GM18867 (cell line): Measurements from ENCODE around the gene PIF1.
"Not testable (repeated sequence)": the region's sequence is repeated elsewhere in the genome, so short reads cannot be mapped to it uniquely, and the experiment has no call there.

Experiments used
- ATAC-seq: cut with Tn5 transposase; IDR thresholded peaks from one replicate; pipeline ENCODE4 v1.9.1; 2021; ENCODE audit warnings: mild to moderate bottlenecking, moderate library complexity; ENCODE audit not compliant: unreplicated experiment

The PIF1 gene

DNA sequence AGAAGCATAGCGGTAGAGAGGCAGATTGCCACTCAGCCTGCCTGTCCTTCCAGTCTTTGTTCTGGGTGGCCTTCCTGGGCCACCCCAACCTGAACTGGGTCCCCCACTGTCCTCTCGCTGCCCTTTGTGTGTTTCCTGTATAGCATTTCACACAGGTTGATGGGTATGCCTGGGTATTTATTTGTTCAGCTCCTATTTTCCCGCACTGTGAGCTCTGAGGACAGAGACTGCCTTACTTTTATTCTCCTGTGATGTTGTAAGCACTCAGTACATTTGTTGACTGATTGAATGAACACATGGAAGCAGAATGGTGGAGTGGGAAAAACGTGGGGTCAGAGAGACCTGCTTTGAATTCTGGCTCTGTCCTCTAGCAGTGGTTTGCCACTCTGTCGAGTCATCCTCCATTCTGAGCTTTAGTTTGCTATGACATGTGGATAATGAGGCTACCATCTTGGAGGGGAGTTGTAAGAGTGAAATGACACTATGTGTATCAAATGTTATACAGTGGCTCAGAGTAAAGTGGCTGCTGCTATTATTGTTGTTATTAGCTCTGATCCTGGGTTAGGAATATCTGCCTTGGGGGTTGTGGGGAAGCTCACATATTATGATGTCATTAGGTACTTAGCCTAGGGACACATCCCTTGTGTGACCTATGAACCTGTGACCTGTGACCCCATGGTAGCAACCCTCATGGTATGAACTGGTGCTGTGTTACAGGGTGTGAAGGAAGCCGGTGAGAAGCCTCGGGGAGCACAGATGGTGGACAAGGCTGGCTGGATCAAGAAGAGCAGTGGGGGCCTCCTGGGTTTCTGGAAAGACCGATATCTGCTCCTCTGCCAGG is 22.6 kb upstream of the PIF1 start:
- no peak for ATAC-seq

DNA sequence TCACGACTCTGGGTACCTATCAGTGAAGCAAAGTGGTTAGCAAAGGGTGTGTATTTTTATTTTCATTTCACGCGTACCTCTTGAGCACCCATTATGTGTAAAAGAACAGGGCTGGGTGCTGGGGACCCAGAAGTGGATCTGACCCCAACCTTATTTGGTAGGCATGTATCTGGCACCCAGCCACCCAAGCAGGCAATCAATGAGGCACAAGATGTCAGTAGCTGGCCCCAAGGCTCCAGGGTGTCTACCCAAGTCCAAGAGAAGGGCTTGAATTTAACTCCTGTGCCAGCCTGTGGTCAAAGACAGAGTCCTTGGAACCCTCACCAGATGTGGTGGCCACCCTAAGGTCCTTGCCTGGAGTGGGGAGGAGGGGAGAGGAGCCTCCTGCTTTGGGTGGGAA is 22.0 kb upstream of the PIF1 start:
- ATAC-seq = no peak

DNA sequence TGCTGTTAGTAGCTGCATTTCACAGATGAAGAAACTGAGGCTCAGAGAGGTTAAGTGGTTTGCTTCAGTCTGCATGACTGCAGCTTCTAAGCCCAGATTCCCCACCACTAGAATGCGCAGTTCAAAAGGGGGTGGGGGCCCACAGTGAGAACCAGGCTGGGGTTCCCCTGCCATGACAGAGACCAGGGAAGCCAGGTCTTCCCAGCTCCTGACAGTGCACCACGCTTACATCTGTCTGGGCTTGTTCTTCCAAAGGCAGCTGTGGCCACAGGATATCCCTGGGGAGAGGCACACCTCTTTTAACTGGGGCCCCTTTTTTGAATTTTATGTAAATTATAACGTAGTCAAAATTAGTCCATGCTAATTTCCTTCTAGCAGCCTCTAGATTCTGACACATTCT is 21.6 kb upstream of the PIF1 start:
- no peak for ATAC-seq

DNA sequence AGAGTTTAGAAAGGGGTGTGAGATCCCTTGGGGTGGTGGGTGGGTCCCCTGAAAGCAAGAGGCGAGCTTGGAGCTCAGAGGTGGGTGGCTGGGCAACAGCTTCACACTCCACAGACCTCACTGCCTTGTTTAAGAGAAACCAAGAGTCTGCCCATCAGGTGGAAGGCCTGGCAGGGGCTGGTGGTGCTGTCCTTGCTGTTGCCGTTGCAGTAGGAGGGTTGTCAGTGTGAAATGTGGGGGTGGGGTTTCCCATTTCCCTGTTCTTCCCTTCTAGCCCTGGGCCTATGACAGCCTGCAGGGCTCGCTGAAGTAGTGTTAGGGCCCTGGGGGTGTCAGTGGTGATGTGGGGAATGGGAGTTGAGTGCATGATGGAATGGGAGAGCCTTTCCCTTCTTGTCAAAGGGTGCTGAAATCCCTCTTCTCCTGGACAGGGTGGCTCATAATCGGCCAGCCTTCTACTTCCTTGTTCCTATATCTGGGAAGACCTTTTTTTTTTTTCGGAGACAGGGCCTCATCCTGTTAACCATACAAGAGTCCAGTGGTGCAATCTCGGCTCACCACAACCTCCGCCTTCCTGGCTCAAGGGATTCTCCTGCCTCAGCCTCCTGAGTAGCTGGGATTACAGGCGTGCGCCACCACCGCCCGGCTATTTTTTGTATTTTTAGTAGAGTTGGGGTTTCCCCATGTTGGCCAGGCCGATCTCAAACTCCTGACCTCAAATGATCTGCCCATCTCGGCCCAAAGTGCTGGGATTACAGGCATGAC is 20.6 kb upstream of the PIF1 start:
- ATAC-seq = no peak

DNA sequence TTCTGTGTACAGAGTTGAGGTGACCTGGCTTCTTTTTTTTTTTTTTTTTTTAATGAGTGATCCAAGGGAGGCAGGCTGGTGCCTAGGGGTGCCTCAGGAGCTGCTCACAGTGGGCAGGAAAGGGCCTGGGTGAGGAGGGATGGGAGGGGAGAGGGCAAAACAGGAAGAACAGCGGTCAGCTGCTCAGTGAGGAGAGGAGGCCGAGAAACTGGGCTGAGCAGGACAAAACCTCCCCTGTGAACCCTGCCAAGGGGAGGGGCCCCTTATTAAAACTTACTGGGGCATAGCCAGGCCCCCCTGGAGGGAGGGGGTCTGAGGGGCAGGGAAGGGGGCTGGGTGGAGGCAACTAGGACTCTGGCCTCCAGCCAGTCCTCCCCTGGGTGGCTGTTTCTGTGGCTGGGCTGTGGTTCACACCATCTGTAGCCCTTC is 19.8 kb upstream of the PIF1 start:
- no peak for ATAC-seq

DNA sequence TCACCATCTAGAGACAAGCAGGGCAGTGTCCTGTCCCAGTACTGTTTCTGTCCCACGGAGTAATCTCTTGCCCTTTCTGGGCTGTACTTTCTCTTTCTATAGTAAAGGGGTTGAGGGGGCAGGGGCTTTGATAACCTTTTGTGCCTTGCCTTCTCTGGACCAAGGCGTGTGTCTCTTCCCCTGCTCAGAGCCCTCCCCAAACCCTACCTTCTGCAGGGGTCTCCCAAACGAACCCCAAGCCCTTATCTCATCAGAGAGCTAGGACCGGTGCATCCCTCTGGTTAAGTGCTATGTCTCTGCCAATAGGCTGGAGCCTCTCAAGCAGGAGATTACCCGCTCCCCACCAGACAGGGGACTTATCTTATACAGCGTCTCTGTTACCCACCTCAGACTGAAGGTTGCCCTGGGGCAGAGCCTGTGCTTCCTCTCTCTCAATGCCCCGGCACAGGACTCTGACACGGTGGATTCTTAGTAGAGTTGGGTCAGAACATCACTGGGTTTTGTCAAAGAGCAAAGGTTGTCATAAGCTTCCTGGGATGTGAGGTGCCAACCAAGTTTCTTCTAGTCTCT is 19.2 kb upstream of the PIF1 start:
- no peak for ATAC-seq

DNA sequence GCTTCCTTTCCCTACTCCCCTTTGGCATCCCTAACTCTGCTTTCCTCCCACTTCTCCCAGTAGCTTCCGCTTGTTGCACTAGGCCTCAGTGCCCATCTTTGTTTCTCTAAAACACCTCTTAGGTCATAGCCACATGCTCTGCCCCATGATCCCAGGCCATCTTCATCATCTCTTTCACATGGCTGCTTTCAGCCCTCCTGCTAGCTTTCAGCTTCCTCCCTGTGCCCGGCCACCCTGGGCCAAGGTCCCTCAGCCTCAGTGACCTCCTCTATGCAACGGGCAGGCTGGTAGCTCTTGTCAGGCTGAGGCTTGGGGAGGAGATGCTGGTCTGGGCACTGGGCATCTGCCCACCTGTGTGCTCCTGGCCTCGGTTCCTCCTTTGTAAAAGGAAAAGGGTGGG is 18.5 kb upstream of the PIF1 start:
- ATAC-seq = no peak

DNA sequence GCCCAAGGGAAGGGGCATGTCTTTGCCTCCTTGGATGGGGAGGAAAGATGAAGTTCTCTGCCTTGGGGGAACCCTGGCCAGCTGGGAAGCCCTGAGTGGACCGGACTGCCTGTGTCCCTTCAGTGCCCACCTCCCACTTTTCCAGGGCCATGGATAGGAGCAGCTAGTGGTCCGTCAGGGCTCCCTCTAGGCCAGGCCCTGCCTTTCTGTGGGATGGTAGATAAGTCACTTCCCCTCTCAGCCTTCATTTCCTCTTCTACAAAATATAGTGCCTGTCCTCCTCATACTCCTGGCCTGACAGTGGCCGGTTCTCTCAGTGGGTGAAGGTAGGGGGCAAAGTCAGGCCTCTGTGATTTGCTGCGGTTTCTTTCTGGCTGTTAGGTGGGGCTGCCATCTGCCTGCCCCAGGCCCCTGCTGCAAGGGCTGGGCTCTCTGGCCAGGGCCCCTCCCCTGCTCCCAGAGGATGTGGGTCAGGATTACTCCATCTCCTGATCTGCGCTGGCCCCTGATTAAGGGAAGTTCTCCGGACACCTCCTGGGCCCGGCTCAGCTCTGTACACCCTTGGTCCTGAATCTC is 17.6 kb upstream of the PIF1 start:
- no peak for ATAC-seq

DNA sequence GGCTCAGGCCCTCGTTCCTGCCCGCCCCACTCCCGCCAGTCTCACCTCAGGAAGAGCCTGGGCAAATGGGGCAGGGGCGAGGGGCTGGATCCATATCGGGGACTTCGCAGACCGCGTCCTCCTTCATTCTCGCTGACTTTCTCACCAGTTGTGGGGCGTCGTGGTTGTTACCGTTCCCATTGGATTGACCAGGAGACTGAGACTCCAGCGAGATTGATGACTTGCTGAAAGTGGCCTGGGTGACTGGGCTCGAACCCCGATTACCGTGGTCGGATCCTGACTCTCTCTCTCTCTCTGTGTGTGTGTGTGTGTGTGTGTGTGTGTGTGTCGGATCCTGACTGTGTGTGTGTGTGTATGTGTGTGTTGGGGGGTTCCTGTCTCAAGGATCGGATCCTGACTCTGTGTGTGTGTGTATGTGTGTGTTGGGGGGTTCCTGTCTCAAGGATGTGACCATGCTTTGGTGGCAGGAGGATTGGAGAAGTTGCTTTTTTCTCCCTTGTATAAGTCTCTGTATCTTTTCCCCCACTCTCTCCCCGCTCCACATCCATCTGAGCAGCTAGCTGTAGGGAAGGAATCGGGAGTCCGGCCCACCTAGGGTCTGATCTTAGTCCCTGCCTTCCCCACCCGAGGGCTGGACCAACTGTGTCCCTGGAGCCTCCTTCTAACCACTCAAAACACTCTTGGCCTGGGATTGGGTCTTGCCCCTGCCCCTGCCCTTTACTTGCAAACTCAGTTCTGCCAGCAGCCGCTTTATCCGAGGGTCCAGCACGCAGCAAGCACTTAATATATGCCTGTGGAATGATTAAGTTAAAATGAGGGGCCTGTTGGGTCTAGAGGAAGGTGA is 16.9 kb upstream of the PIF1 start:
- no peak for ATAC-seq

DNA sequence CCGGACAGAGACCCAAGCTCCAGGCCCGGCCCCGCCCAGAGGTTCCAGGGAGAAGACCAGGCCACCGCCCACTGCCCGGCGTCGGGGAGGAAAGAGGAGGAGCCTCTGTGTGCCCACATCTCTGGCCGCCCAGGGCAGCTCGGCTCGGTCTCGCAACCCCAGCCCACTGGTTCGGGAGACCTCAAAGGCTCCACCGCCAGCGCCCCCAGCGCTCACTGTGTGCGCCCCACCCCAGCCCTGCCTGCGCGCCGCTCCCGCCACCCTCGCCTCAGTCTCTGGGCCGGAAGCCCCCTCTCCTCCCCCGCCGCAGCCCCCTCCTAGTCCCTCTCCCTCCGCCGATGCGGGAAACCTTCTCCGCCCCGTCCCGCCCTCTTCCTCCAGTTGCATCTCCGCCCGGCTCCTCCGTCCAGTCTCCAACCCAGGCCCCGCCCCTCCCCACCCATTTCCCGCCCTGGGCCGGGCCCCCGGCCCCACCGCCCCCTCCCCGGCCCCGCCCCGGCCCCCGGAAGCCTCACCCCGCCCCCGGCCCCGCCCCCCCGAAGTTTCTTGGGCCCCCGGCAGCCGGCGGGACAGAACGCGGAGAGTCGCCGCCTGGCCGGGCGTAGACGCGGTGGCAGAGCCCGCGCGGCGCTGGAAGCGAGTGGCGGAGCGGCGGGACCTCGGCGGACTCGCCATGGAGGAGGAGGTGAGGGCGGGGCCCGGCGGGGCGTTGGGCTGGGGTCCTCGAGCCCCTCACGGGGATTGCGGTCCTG is 16.1 kb upstream of the PIF1 start, which contains the start of gene PLEKHO2:
TSS of gene PLEKHO2 (plus strand) at position 572 of the 752 bp plus-strand sequence. CDS start at position 674, 102 bp downstream.
- peak; percentile 51 for ATAC-seq

DNA sequence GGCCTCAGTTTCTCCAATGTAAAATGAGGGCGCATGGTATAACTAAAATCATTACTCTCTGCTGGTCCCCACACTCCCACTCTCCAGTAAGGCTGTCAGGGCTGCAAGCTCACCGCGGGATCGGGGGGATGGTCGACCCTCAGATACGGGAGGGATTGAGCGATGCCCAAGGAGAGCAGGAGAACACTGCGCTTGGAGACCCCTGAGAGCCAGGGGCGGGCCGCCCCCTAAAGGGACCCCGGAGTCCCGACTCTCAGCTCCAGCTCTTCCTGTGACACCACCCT is 15.6 kb upstream of the PIF1 start:
- no peak for ATAC-seq

DNA sequence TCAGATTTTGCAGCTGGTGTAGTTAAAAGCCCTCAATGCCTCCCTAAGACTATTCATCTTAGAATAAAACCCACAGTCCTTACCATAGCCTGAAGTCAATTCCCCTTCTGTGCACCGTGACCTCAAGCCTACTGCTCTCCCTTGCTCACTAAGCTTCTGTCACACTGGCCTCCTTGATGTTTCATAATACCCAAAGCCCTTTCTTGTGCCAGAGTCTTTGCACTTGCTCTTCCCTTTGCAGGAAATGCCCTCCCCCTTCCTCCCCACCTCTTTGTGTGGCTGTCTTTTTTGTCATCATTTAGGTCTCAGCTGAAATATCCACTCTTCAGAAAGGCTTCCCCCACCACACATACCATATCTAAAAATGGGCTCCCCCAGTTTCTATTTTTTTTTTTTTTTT is 12.1 kb upstream of the PIF1 start:
- ATAC-seq = no peak

DNA sequence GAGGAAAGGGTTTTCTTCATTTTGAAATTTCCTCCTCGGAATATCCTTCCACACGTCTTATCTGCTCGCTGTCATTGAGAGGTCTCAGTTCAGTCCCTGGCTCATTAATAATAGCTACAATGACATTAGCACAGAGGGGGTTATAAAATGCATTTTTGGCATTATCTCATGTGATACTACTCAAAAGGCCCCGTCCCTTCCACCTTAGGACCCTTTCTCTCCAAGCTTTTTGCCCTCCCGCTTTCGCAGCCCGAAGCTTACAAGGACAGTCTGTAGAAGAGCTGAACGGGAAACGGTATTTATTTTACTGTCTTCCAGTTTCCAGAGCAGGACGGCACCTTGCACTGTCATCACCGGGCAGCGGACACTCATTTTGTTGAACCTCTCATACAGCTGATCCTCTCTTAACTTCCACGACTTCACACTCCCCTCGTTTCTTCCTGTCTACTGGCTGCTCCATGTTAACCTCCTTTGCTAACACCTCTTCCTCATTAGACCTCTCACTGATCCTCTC is 10.6 kb upstream of the PIF1 start:
- ATAC-seq = no peak

DNA sequence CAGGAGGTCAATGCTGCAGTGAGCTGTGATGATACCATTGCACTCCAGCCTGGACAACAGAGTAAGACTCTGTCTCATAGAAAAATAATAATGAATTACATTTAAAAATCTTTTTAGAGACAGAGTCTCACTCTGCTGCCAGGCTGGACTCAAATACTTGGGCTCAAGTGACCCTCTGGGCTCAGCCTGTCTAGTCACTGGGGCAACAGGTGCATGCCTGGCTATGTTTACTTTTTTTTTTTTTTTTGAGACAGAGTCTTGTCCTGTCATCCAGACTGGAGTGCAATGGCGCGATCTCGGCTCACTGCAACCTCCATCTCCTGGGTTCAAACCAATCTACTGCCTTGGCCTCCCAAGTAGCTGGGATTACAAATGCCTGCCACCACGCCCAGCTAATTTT is 8.2 kb upstream of the PIF1 start:
- no peak for ATAC-seq

DNA sequence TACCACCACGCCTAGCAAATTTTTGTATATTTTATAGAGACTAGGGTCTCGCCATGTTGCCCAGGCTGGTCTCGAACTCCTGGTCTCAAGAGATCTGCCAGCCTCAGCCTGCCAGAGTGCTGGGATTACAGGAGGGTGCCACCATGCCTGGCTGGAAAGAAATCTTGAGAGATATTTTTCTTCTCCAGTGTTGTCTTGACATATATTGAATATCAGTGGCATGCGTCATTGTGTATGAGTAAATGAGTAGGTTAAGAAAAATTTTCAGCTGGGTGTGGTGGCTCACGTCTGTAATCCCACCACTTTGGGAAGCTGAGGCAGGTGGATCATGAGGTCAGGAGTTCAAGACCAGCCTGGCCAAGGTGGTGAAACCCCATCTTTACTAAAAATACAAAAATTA is 3.5 kb upstream of the PIF1 start:
- ATAC-seq = no peak

DNA sequence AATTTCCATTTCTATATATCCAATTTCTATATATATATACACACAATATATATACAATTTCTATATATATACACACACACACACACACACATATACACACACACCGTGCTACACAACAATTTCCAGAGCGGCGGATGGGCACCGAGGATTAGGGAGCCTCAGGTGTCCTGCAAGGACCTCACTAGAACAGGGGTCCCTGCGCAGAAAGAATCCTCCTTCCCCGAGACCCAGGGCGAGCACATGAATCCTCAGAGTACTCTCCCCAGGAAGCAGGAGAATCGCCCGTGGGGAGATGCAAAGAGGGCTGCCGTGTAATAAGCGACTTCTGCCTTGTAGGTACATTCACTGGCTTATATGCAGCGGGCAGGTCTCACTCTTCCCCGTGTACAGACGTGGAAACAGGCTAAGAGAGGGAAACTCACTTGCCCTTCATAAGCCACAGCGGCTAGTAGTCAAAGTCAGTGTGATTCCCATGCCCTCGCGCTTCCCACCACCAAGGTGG is 467 bp downstream of the PIF1 start:
- peak; percentile 3 for ATAC-seq

DNA sequence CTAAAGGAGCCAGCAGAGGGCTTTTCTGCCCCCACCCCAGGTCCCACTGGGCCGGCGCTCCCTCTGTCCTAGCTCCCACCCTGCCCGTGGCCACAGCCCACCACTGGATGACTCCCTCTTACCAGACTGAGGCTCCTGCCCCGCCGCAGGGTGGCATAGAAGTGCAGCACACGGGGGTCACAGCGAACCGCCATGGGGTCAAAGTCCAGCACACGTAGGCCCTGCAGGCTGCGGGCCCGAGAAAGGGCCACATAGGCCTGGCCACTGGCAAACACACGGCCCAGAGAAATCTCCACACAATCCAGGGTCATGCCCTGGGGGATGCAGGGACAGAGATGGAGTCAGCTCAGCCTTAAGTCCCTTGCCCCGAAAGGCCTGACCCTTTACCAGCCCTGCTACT is 9.0 kb downstream of the PIF1 start:
- ATAC-seq = no peak

DNA sequence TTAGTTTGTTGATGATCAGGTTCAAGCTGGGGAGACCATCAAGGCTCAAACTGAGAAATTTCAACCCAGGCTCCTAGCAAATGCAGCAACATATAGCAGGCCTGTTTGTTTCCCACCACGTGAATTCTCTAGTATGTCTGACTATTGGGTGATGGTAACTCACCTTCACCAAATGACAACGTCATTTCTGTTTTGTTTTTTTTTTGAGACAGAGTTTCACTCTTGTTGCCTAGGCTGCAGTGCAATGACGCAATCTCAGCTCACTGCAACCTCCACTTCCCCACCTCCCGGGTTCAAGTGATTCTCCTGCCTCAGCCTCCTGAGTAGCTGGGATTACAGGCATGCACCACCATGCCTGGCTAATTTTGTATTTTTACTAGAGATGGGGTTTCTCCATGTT is 10.5 kb downstream of the PIF1 start:
- not testable (repeated sequence) for ATAC-seq

DNA sequence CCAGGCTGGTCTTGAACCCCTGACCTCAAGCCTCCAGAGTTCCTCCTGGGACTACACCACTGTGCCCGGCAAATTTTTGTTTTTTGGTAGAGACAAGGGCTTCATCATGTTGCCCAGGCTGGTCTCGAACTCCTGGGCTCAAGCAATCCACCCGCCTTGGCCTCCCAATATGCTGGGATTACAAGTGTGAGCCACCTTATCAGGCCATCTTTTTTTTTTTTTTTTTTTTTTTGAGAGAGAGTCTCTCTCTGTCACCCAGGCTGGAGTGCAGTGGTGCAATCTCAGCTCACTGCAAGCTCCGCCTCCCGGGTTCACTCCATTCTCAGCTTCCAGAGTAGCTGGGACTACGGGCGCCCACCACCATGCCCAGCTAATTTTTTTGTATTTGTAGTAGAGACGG is 11.2 kb downstream of the PIF1 start:
- ATAC-seq = not testable (repeated sequence)

DNA sequence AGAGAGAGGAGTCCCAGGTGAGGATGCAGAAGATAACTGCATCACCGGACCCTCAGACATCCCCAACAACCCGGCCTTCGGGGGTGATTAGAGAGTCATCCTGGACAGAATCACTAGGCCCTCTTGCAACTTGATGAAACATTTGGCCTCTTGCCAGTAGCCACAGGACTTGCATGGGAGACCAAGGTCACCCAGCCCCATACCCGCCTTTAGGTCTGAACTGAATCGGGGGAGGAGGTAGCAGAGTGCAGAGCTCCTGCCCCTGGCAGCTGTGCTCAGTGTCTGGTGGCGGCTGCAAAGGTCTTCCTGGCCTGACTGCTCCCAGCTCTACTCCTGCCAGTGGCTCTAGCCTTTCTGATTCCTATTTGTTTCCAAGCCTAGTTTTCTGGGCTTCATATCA is 12.4 kb downstream of the PIF1 start:
- no peak for ATAC-seq
